ENCODE data around the gene TDRD9.

Gene TDRD9

DNA sequence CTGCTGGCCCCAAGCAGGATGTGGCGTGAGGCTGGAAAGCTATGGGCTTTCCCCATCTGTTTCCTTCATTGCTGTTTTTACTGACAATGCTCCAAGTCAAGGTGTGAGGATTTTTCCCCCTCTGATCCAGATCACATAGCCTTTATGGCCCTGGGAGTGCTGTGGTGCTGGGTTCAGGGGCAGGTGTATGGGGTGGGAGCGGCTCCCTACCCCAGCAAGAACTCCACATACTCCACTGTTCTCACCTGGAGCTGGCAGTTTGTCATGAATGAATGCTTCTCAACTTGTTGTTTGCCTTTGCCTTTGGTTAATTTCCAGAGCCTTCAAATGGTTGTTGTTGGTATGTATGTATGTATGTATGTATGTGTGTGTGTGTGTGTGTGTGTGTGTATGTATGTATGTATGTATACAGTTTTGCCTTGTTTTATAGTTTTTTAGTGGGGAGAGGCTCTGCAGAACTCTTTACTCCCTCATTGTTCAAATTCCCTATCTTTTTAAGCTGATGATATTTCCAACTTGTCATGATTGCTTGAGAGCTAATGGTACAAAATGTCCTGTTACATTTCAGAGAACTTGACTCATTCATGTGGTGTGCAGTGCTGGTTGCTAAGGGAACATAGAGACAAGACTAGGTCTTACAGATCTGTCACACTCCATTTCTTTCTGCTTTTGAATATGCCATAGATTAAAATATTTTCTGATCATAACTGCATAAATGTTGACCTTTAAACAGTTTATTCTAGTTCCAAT is 120.7 kb downstream of the TDRD9 start:
- Histone ChIP-seq H3K9me2 (ENCODE audit: low read depth, low read length) (no peaks in the 10 kb centered on the region), H3K36me3 (ENCODE audit: insufficient read depth, low read length) (no peaks in the 10 kb centered on the region), H3K27ac (ENCODE audit: low read depth, low read length, poor library complexity, severe bottlenecking) (no peak overlapping the region), H3K4me1 (ENCODE audit: insufficient read depth, low read length, severe bottlenecking) (no peaks in the 10 kb centered on the region), H3K27me3 (ENCODE audit: insufficient read depth, low read length) (no peaks in the 10 kb centered on the region; the same call in 1 of the 2 replicates), H3K4me2 (ENCODE audit: low read length) (no peak overlapping the region), H4K20me1 (ENCODE audit: insufficient read depth, low read length) (no peaks in the 10 kb centered on the region), H3K79me2 (ENCODE audit: insufficient read depth, low read length) (no peaks in the 10 kb centered on the region), H3K9me3 (ENCODE audit: low read length) (no peaks in the 10 kb centered on the region), H2AFZ (ENCODE audit: low read length) (no peak overlapping the region), H3K9ac (ENCODE audit: low read length) (no peak overlapping the region), H3F3A (ENCODE audit: insufficient read depth, low read length) (no peaks in the 10 kb centered on the region), H3K4me3 (ENCODE audit: low read depth, low read length, poor library complexity, severe bottlenecking) (no peak overlapping the region)
- TF ChIP-seq, protein P1, sequence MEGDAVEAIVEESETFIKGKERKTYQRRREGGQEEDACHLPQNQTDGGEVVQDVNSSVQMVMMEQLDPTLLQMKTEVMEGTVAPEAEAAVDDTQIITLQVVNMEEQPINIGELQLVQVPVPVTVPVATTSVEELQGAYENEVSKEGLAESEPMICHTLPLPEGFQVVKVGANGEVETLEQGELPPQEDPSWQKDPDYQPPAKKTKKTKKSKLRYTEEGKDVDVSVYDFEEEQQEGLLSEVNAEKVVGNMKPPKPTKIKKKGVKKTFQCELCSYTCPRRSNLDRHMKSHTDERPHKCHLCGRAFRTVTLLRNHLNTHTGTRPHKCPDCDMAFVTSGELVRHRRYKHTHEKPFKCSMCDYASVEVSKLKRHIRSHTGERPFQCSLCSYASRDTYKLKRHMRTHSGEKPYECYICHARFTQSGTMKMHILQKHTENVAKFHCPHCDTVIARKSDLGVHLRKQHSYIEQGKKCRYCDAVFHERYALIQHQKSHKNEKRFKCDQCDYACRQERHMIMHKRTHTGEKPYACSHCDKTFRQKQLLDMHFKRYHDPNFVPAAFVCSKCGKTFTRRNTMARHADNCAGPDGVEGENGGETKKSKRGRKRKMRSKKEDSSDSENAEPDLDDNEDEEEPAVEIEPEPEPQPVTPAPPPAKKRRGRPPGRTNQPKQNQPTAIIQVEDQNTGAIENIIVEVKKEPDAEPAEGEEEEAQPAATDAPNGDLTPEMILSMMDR (IDR thresholded peaks at IDR 0.05; ENCODE audit: low read length) = no peak
- no peak for TF ChIP-seq EZH2 (IDR thresholded peaks at IDR 0.05; ENCODE audit: borderline replicate concordance, low read length)

DNA sequence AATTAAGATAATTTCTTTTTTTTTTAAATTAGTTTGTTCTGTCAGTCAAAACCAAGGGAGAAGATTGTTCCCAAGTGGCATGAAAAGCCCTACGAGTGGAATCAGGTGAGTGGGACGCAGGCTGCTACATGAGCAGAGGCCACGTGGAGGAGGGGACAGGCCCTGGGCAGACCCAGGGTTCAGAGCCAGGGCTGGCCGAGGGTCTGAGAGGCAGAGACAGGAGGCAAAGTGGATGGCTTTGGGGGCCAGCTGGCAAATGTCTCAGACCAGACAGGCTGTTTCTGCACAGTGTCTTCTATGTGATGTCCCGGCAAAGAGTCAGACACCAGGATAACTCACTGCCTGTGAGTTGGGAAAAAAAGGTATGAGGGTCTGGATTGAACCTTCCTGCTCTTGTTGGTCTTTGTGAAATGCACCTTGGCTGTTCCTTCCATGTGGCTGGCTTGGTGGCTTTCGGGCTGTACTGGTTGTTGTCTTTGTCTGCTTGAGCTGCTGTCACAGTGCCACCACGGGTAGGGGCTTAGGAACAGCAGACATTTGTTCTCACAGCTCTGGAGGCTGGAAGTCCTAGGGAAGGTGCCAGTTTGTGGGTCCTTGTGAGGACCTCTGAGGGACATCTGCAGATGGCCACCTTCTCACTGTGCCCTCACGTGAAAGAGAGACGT is 121.5 kb downstream of the TDRD9 start:
- Histone ChIP-seq H3K9me3 (ENCODE audit: low read length) (no peaks in the 10 kb centered on the region), H3K4me3 (ENCODE audit: low read depth, low read length, poor library complexity, severe bottlenecking) (no peak overlapping the region), H3K36me3 (ENCODE audit: insufficient read depth, low read length) (no peaks in the 10 kb centered on the region), H3K4me2 (ENCODE audit: low read length) (no peak overlapping the region), H3K27ac (ENCODE audit: low read depth, low read length, poor library complexity, severe bottlenecking) (no peak overlapping the region), H3K27me3 (ENCODE audit: insufficient read depth, low read length) (no peaks in the 10 kb centered on the region; the same call in 1 of the 2 replicates), H3K4me1 (ENCODE audit: insufficient read depth, low read length, severe bottlenecking) (no peaks in the 10 kb centered on the region), H3F3A (ENCODE audit: insufficient read depth, low read length) (no peaks in the 10 kb centered on the region), H3K79me2 (ENCODE audit: insufficient read depth, low read length) (no peaks in the 10 kb centered on the region), H3K9me2 (ENCODE audit: low read depth, low read length) (no peaks in the 10 kb centered on the region), H3K9ac (ENCODE audit: low read length) (no peak overlapping the region), H2AFZ (ENCODE audit: low read length) (no peak overlapping the region), H4K20me1 (ENCODE audit: insufficient read depth, low read length) (no peaks in the 10 kb centered on the region)
- no peak for TF ChIP-seq EZH2 (IDR thresholded peaks at IDR 0.05; ENCODE audit: borderline replicate concordance, low read length)
- TF ChIP-seq, protein P1 (IDR thresholded peaks at IDR 0.05; ENCODE audit: low read length) = no peak

DNA sequence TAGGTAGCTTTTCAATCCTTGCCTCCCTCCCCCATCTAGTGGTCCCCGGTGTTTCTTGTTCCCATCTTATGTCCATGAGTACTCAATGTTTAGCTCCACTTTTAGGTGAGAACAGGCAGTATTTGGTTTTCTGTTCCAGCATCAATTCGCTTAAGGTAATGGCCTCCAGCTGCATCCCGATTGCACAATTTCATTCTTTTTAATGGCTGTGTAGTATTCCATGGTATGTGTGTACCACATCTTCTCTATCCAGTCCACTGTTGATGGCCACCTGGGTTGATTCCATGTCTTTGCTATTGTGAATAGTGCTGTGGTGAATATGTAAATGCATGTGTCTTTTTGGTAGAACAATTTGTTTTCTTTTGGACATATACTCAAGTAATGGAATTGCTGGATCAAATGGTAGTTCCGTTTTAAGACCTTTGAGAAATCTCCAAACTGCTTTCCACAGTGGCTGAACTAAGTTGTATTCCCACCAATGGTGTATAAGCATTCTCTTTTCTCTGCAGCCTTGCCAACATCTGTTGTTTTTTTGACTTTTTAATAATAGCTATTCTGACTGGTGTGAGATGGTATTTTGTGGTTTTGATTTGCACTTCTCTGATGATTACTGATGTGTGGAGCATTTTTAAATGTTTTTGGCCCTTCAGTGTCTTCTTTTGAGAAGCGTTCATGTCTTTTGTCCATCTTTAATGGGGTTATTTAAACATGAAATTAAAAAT is 123.0 kb downstream of the TDRD9 start:
- no peak overlapping the region for H3K9ac ChIP-seq (ENCODE audit: low read length)
- TF ChIP-seq, protein P1 (IDR thresholded peaks at IDR 0.05; ENCODE audit: low read length) = no peak
- TF ChIP-seq EZH2 (IDR thresholded peaks at IDR 0.05; ENCODE audit: borderline replicate concordance, low read length) = no peak
- H3K4me2 ChIP-seq (ENCODE audit: low read length) = no peak overlapping the region
- no peak overlapping the region for H3K27ac ChIP-seq (ENCODE audit: low read depth, low read length, poor library complexity, severe bottlenecking)
- H3K9me2 ChIP-seq (ENCODE audit: low read depth, low read length) = no peaks in the 10 kb centered on the region
- H3K4me1 ChIP-seq (ENCODE audit: insufficient read depth, low read length, severe bottlenecking) = no peaks in the 10 kb centered on the region
- H3K36me3 ChIP-seq (ENCODE audit: insufficient read depth, low read length) = no peaks in the 10 kb centered on the region
- H3F3A ChIP-seq (ENCODE audit: insufficient read depth, low read length) = no peaks in the 10 kb centered on the region
- no peaks in the 10 kb centered on the region for H3K79me2 ChIP-seq (ENCODE audit: insufficient read depth, low read length)
- no peak overlapping the region for H2AFZ ChIP-seq (ENCODE audit: low read length)
- no peaks in the 10 kb centered on the region for H3K9me3 ChIP-seq (ENCODE audit: low read length)
- H4K20me1 ChIP-seq (ENCODE audit: insufficient read depth, low read length) = no peaks in the 10 kb centered on the region
- peaks cover 4% of the 10 kb centered on the region; the same call in 1 of the 2 replicates for H3K27me3 ChIP-seq (ENCODE audit: insufficient read depth, low read length)
- no peak overlapping the region for H3K4me3 ChIP-seq (ENCODE audit: low read depth, low read length, poor library complexity, severe bottlenecking)
